Measurements from ENCODE around the gene SPECC1. TPM values are rescaled to one million over a fixed set of nuclear protein-coding genes. Genes with fewer than 3 reads are reported as not detected.
A peak's percentile ranks its signal among the peaks of the same experiment; 100 is the strongest.
"Not testable (repeated sequence)": the region's sequence is repeated elsewhere in the genome, so short reads cannot be mapped to it uniquely, and the experiment has no call there.

Gene SPECC1
- total RNA-seq, 1 donor from 2014 or later, result 69.6 TPM

- no peaks in the 10 kb centered on the region for H3K9me3 Mint-ChIP-seq (ENCODE audit: low read depth)
- no peak overlapping the region for H3K27ac Mint-ChIP-seq
- DNase-seq (ENCODE audit: low spot score, unreplicated experiment), result no peak
- no peaks in the 10 kb centered on the region for H3K4me1 Mint-ChIP-seq (ENCODE audit: low read depth)
- no peak overlapping the region for H3K4me3 Mint-ChIP-seq (ENCODE audit: low read depth)
- TF ChIP-seq CTCF (IDR thresholded peaks at IDR 0.05; ENCODE audit: unreplicated experiment), result no peak
- H3K27me3 Mint-ChIP-seq, result peaks cover 5% of the 10 kb centered on the region
- peaks cover 5% of the 10 kb centered on the region for H3K36me3 Mint-ChIP-seq (ENCODE audit: insufficient read depth)
Measured at GRCh38 chr17:20315311-20315710, 306.2 kb downstream of the SPECC1 start.

GRCh38 chr17:20315821-20316220 lies 306.7 kb downstream of the SPECC1 start:
- Mint-ChIP-seq H3K27ac (no peak overlapping the region), H3K36me3 (ENCODE audit: insufficient read depth) (peaks cover 4% of the 10 kb centered on the region), H3K27me3 (peaks cover 5% of the 10 kb centered on the region), H3K4me1 (ENCODE audit: low read depth) (no peaks in the 10 kb centered on the region), H3K9me3 (ENCODE audit: low read depth) (no peaks in the 10 kb centered on the region), H3K4me3 (ENCODE audit: low read depth) (no peak overlapping the region)
- TF ChIP-seq CTCF (IDR thresholded peaks at IDR 0.05; ENCODE audit: unreplicated experiment), result no peak
- DNase-seq (ENCODE audit: low spot score, unreplicated experiment), result no peak

- not testable (repeated sequence) for H3K27me3 Mint-ChIP-seq; H3K27ac Mint-ChIP-seq; H3K36me3 Mint-ChIP-seq (ENCODE audit: insufficient read depth); H3K9me3 Mint-ChIP-seq (ENCODE audit: low read depth); H3K4me1 Mint-ChIP-seq (ENCODE audit: low read depth)
- peak; percentile 67 for DNase-seq (ENCODE audit: low spot score, unreplicated experiment)
- H3K4me3 Mint-ChIP-seq (ENCODE audit: low read depth), result peak overlapping the region; percentile 24
- peak; percentile 100 for TF ChIP-seq CTCF (IDR thresholded peaks at IDR 0.05; ENCODE audit: unreplicated experiment)
Measured at GRCh38 chr17:20320535-20321229, 311.5 kb downstream of the SPECC1 start.

- H3K9me3 Mint-ChIP-seq (ENCODE audit: low read depth); H3K36me3 Mint-ChIP-seq (ENCODE audit: insufficient read depth); H3K4me3 Mint-ChIP-seq (ENCODE audit: low read depth); DNase-seq (ENCODE audit: low spot score, unreplicated experiment); H3K4me1 Mint-ChIP-seq (ENCODE audit: low read depth); H3K27me3 Mint-ChIP-seq; H3K27ac Mint-ChIP-seq: not testable (repeated sequence)
Measured at GRCh38 chr17:20321357-20321756, 312.2 kb downstream of the SPECC1 start.

- not testable (repeated sequence) for H3K4me1 Mint-ChIP-seq (ENCODE audit: low read depth); DNase-seq (ENCODE audit: low spot score, unreplicated experiment); H3K9me3 Mint-ChIP-seq (ENCODE audit: low read depth); H3K4me3 Mint-ChIP-seq (ENCODE audit: low read depth); H3K36me3 Mint-ChIP-seq (ENCODE audit: insufficient read depth); H3K27me3 Mint-ChIP-seq; H3K27ac Mint-ChIP-seq
Measured at GRCh38 chr17:20327739-20328138, 318.6 kb downstream of the SPECC1 start.

GRCh38 chr17:20351405-20351804 lies 342.2 kb downstream of the SPECC1 start:
- H3K9me3 Mint-ChIP-seq (ENCODE audit: low read depth); H3K27ac Mint-ChIP-seq; H3K36me3 Mint-ChIP-seq (ENCODE audit: insufficient read depth): not testable (repeated sequence)

GRCh38 chr17:20352567-20352966 lies 343.4 kb downstream of the SPECC1 start:
- H3K9me3 Mint-ChIP-seq (ENCODE audit: low read depth); H3K4me3 Mint-ChIP-seq (ENCODE audit: low read depth): not testable (repeated sequence)

More at GRCh38 chr17:20351405-20351804, 342.2 kb downstream of the SPECC1 start:
- not testable (repeated sequence) for H3K4me3 Mint-ChIP-seq (ENCODE audit: low read depth); H3K27me3 Mint-ChIP-seq; H3K4me1 Mint-ChIP-seq (ENCODE audit: low read depth); DNase-seq (ENCODE audit: low spot score, unreplicated experiment)

GRCh38 chr17:20363846-20364245 lies 354.7 kb downstream of the SPECC1 start:
- H3K4me3 Mint-ChIP-seq (ENCODE audit: low read depth); H3K4me1 Mint-ChIP-seq (ENCODE audit: low read depth); H3K9me3 Mint-ChIP-seq (ENCODE audit: low read depth); H3K27ac Mint-ChIP-seq; H3K36me3 Mint-ChIP-seq (ENCODE audit: insufficient read depth); DNase-seq (ENCODE audit: low spot score, unreplicated experiment); H3K27me3 Mint-ChIP-seq: not testable (repeated sequence)

More at GRCh38 chr17:20352567-20352966, 343.4 kb downstream of the SPECC1 start:
- DNase-seq (ENCODE audit: low spot score, unreplicated experiment); H3K27ac Mint-ChIP-seq; H3K27me3 Mint-ChIP-seq; H3K4me1 Mint-ChIP-seq (ENCODE audit: low read depth); H3K36me3 Mint-ChIP-seq (ENCODE audit: insufficient read depth): not testable (repeated sequence)
